Measurements from ENCODE around the gene EMD.
"Not testable (repeated sequence)": the region's sequence is repeated elsewhere in the genome, so short reads cannot be mapped to it uniquely, and the experiment has no call there.

The EMD gene

GRCh38 chrX:154396363-154396762, 17.3 kb downstream of the EMD start:
- not testable (repeated sequence) for H3K4me3 ChIP-seq (ENCODE audit: insufficient read depth, low read depth, low read length, poor library complexity, severe bottlenecking); H3K27ac ChIP-seq (ENCODE audit: insufficient read depth, low read length, poor library complexity, severe bottlenecking); H3K9me3 ChIP-seq (ENCODE audit: control insufficient read depth, low read length); H3K27me3 ChIP-seq (replicated peaks; ENCODE audit: control insufficient read depth, insufficient read depth, low read length, poor library complexity, severe bottlenecking); DNase-seq
- peaks cover 11% of the 10 kb centered on the region for H3K4me1 ChIP-seq (ENCODE audit: control insufficient read depth, insufficient read depth, low read length, poor library complexity, severe bottlenecking)
- peaks cover 12% of the 10 kb centered on the region for H3K36me3 ChIP-seq (ENCODE audit: control insufficient read depth, insufficient read depth, low read length)

GRCh38 chrX:154396973-154397887, 18.1 kb downstream of the EMD start:
- peak in 2 of 3 donors; percentile 33 to 44 for DNase-seq
- peaks cover 11% of the 10 kb centered on the region for H3K4me1 ChIP-seq (ENCODE audit: control insufficient read depth, insufficient read depth, low read length, poor library complexity, severe bottlenecking)

GRCh38 chrX:154397888-154398667, 19.0 kb downstream of the EMD start, which contains the start of gene RPL10:
TSS of gene RPL10 (plus strand) at chrX:154398377. CDS start at chrX:154398520, 143 bp downstream.
- peak within 1 kb of the TSS; percentile 96 for H3K27ac ChIP-seq (ENCODE audit: insufficient read depth, low read length, poor library complexity, severe bottlenecking)
- peaks cover 12% of the 10 kb centered on the region for H3K36me3 ChIP-seq (ENCODE audit: control insufficient read depth, insufficient read depth, low read length)
- no peaks in the 10 kb centered on the region for H3K27me3 ChIP-seq (replicated peaks; ENCODE audit: control insufficient read depth, insufficient read depth, low read length, poor library complexity, severe bottlenecking)
- peak within 1 kb of the TSS; percentile 64 for H3K4me3 ChIP-seq (ENCODE audit: insufficient read depth, low read depth, low read length, poor library complexity, severe bottlenecking)
- peak; percentile 82 to 87 (median 85) for DNase-seq
- H3K4me1 ChIP-seq (ENCODE audit: control insufficient read depth, insufficient read depth, low read length, poor library complexity, severe bottlenecking), result peaks cover 11% of the 10 kb centered on the region
- no peaks in the 10 kb centered on the region for H3K9me3 ChIP-seq (ENCODE audit: control insufficient read depth, low read length)

More at GRCh38 chrX:154396973-154397887, 18.1 kb downstream of the EMD start:
- Histone ChIP-seq H3K27me3 (replicated peaks; ENCODE audit: control insufficient read depth, insufficient read depth, low read length, poor library complexity, severe bottlenecking) (no peaks in the 10 kb centered on the region), H3K27ac (ENCODE audit: insufficient read depth, low read length, poor library complexity, severe bottlenecking) (peak overlapping the region; percentile 96), H3K9me3 (ENCODE audit: control insufficient read depth, low read length) (no peaks in the 10 kb centered on the region), H3K4me3 (ENCODE audit: insufficient read depth, low read depth, low read length, poor library complexity, severe bottlenecking) (peak overlapping the region; percentile 64), H3K36me3 (ENCODE audit: control insufficient read depth, insufficient read depth, low read length) (peaks cover 12% of the 10 kb centered on the region)

GRCh38 chrX:154398668-154399526, 19.8 kb downstream of the EMD start:
- peaks cover 11% of the 10 kb centered on the region for H3K4me1 ChIP-seq (ENCODE audit: control insufficient read depth, insufficient read depth, low read length, poor library complexity, severe bottlenecking)
- DNase-seq, result peak; percentile 61 to 73 (median 66)

GRCh38 chrX:154399527-154400368, 20.7 kb downstream of the EMD start:
- DNase-seq, result peak in 1 of 3 donors; percentile 31
- peaks cover 12% of the 10 kb centered on the region for H3K36me3 ChIP-seq (ENCODE audit: control insufficient read depth, insufficient read depth, low read length)
- H3K27ac ChIP-seq (ENCODE audit: insufficient read depth, low read length, poor library complexity, severe bottlenecking), result peak overlapping the region; percentile 96
- H3K4me3 ChIP-seq (ENCODE audit: insufficient read depth, low read depth, low read length, poor library complexity, severe bottlenecking), result peak overlapping the region; percentile 64
- H3K4me1 ChIP-seq (ENCODE audit: control insufficient read depth, insufficient read depth, low read length, poor library complexity, severe bottlenecking), result peaks cover 11% of the 10 kb centered on the region
- no peaks in the 10 kb centered on the region for H3K27me3 ChIP-seq (replicated peaks; ENCODE audit: control insufficient read depth, insufficient read depth, low read length, poor library complexity, severe bottlenecking)
- H3K9me3 ChIP-seq (ENCODE audit: control insufficient read depth, low read length), result no peaks in the 10 kb centered on the region

More at GRCh38 chrX:154398668-154399526, 19.8 kb downstream of the EMD start:
- Histone ChIP-seq H3K9me3 (ENCODE audit: control insufficient read depth, low read length) (no peaks in the 10 kb centered on the region), H3K4me3 (ENCODE audit: insufficient read depth, low read depth, low read length, poor library complexity, severe bottlenecking) (peak overlapping the region; percentile 64), H3K36me3 (ENCODE audit: control insufficient read depth, insufficient read depth, low read length) (peaks cover 12% of the 10 kb centered on the region), H3K27me3 (replicated peaks; ENCODE audit: control insufficient read depth, insufficient read depth, low read length, poor library complexity, severe bottlenecking) (no peaks in the 10 kb centered on the region), H3K27ac (ENCODE audit: insufficient read depth, low read length, poor library complexity, severe bottlenecking) (peak overlapping the region; percentile 96)

GRCh38 chrX:154400369-154400817, 21.3 kb downstream of the EMD start:
- Histone ChIP-seq H3K27ac (ENCODE audit: insufficient read depth, low read length, poor library complexity, severe bottlenecking) (peak overlapping the region; percentile 96), H3K4me1 (ENCODE audit: control insufficient read depth, insufficient read depth, low read length, poor library complexity, severe bottlenecking) (peaks cover 11% of the 10 kb centered on the region), H3K36me3 (ENCODE audit: control insufficient read depth, insufficient read depth, low read length) (peaks cover 12% of the 10 kb centered on the region)
- not testable (repeated sequence) for H3K9me3 ChIP-seq (ENCODE audit: control insufficient read depth, low read length); DNase-seq; H3K4me3 ChIP-seq (ENCODE audit: insufficient read depth, low read depth, low read length, poor library complexity, severe bottlenecking); H3K27me3 ChIP-seq (replicated peaks; ENCODE audit: control insufficient read depth, insufficient read depth, low read length, poor library complexity, severe bottlenecking)

GRCh38 chrX:154401045-154401799, 22.1 kb downstream of the EMD start:
- DNase-seq, result no peak
- Histone ChIP-seq H3K9me3 (ENCODE audit: control insufficient read depth, low read length) (no peaks in the 10 kb centered on the region), H3K27ac (ENCODE audit: insufficient read depth, low read length, poor library complexity, severe bottlenecking) (no peak overlapping the region), H3K4me1 (ENCODE audit: control insufficient read depth, insufficient read depth, low read length, poor library complexity, severe bottlenecking) (peaks cover 11% of the 10 kb centered on the region), H3K27me3 (replicated peaks; ENCODE audit: control insufficient read depth, insufficient read depth, low read length, poor library complexity, severe bottlenecking) (no peaks in the 10 kb centered on the region), H3K36me3 (ENCODE audit: control insufficient read depth, insufficient read depth, low read length) (peaks cover 12% of the 10 kb centered on the region), H3K4me3 (ENCODE audit: insufficient read depth, low read depth, low read length, poor library complexity, severe bottlenecking) (no peak overlapping the region)

GRCh38 chrX:154401918-154402621, 23.0 kb downstream of the EMD start:
- Histone ChIP-seq H3K36me3 (ENCODE audit: control insufficient read depth, insufficient read depth, low read length) (peaks cover 12% of the 10 kb centered on the region), H3K4me1 (ENCODE audit: control insufficient read depth, insufficient read depth, low read length, poor library complexity, severe bottlenecking) (peaks cover 11% of the 10 kb centered on the region), H3K9me3 (ENCODE audit: control insufficient read depth, low read length) (no peaks in the 10 kb centered on the region), H3K27ac (ENCODE audit: insufficient read depth, low read length, poor library complexity, severe bottlenecking) (no peak overlapping the region), H3K4me3 (ENCODE audit: insufficient read depth, low read depth, low read length, poor library complexity, severe bottlenecking) (no peak overlapping the region), H3K27me3 (replicated peaks; ENCODE audit: control insufficient read depth, insufficient read depth, low read length, poor library complexity, severe bottlenecking) (no peaks in the 10 kb centered on the region)
- no peak for DNase-seq

All from effector memory CD4-positive, alpha-beta T cell (primary cell).